Limb (tissue), 2 donors: ENCODE results near the gene ZNF579.

Experiments used
- DNase-seq, 2 donors: peaks; one replicate each; pipeline ENCODE4 v3.0.0-alpha.2; 2016; ENCODE audit errors: extremely low spot score in 2 of 2

Gene ZNF579, protein sequence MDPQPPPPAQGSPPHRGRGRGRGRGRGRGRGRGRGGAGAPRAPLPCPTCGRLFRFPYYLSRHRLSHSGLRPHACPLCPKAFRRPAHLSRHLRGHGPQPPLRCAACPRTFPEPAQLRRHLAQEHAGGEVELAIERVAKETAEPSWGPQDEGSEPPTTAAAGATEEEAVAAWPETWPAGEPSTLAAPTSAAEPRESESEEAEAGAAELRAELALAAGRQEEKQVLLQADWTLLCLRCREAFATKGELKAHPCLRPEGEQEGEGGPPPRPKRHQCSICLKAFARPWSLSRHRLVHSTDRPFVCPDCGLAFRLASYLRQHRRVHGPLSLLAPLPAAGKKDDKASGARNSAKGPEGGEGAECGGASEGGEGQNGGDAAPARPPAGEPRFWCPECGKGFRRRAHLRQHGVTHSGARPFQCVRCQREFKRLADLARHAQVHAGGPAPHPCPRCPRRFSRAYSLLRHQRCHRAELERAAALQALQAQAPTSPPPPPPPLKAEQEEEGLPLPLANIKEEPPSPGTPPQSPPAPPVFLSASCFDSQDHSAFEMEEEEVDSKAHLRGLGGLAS

DNA sequence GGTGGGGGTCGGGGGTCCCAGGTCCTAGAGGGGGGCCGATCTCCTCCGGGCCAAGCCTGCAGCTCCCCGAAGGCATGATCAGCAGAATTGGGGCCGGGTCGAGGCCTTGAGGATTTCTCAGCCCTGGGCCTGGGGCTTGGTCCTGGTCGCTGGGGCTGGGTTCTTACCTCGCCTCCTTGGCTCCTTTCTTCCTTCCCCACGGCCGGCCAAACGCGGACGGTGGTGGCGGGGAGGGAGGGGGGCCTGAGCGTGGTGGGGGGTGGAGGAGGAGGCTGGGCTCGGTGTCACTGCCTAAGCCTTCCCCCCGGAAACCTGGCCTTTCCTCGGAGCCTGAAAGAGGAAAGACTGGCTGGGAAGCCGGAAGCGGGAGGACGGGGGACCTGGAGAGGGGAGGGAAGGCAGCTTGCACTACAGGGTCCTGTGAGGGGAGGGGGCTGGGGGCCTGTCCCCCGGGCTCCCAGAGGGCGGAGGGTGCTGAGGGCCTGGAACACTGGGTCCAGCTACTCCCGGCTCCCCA lies at the start of gene ZNF579:
ZNF579 (minus strand) TSS at position 221 of the 517 bp plus-strand sequence. CDS start 1,209 bp downstream, outside the sequence.
- DNase-seq = peak; percentile 78 to 95

DNA sequence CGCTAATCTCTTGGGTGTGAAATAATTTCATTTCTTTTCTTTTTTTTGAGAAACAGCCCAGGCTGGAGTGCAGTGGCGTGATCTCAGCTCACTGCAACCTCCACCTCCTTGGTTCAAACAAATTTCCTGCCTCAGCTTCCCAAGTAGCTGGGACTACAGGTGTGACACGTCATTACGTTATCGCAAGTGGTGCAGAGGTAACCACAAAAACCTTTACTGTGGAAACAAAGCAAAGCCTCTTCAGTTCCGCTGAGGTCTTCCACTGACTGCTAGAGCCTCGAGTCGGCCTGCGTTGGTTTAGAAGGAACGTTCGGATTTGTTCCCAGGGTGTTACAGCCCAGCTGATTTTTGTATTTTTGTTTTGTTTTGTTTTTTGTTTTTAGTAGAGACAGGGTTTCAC lies 45.7 kb upstream of the ZNF579 start:
- no peak for DNase-seq

DNA sequence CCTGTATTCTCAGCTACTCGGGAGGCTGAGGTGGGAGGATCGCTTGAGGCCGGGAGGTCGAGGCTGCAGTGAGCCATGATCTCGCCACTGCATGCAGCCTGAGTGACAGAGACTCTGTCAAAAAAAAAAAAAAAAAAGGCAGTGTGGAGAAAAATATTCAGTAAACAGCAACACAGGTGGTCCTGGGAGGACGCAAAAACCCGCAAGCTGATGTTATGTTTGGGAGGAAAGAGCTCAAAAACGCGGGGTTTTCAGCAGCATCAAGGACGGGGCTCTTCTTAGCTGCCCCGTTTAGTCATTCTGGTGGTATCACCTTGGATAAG lies 44.3 kb upstream of the ZNF579 start:
- DNase-seq = no peak

DNA sequence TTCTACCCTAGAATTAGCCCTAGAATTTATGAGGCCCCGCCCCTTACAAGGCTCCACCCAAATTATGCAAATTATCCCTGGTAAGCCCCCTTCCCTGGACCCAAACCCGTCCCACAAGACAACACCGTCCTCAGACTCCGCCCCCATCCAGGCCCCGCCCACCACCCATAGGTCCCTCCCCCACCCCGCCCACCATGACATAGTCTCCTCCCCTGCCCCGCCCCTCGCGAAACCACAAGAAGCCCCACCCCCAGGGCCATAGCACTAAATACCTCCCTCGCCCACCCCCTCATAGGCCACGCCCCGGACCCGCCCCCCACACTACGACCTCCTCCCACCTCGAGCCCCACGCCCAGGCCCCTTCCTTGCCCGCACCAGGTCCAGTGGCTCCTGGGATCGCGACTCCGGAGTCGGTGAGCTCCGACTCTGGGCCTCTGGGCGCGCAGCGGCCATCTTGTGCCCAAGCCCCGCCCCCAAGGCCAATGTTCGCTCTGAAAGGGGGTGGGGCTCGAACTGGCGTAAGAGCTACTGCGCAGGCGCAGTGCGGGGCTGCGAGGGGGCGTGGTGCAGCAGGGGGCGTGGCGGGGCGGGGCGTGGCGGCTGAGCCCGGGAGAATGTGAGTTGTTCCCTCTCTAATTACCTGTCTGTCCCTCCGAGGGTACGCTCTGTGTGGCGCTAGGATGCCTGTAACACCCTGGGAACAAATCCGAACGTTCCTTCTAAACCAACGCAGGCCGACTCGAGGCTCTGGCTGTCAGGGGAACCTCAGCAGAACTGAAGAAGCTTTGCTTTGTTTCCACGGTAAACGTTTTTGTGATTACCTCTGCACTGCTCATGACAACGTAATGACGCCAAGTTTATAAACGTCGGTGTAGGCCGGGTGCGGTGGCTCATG lies 43.7 kb upstream of the ZNF579 start, which contains the start of gene ZNF784:
ZNF784 (minus strand) TSS at position 458 of the 895 bp plus-strand sequence; CDS start at position 453, 5 bp downstream.
- DNase-seq = peak; percentile 97

DNA sequence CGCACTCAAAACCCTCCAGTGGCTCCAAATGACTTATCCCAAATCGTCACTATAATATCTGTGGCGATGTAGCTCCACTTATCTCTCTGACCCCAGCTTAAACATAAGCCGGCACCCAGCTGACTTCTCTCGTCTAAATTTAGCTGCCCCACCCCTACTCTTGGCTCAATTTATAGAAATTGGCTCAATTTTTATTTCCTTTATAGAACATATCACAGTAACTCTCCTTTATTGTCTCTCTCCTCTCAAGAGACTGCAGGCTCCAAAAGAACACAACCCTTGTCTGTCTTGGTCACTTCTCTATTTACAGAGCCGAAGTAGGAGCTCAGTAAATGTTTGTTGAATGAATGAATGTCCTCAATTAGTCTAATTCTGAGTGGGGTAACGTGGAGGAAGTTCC lies 42.9 kb upstream of the ZNF579 start:
- DNase-seq = no peak

DNA sequence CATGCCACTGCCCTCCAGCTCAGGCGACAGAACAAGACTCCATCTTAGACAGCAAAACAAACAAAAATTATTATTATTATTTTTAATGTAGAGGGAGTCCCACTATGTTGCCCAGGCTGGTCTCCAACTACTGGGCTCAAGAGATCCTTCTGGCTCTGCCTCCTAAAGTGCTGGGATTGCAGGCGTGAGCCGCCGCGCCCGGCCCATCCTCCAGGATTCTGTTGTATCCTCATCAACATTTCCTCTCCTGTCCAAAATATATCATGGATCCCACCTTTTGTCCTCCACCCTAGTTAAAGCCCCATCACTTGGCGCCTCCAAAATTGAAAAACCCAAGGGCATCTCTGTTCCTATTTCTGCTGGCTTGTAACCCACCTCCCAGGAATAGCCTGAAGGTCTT lies 42.5 kb upstream of the ZNF579 start:
- no peak for DNase-seq

DNA sequence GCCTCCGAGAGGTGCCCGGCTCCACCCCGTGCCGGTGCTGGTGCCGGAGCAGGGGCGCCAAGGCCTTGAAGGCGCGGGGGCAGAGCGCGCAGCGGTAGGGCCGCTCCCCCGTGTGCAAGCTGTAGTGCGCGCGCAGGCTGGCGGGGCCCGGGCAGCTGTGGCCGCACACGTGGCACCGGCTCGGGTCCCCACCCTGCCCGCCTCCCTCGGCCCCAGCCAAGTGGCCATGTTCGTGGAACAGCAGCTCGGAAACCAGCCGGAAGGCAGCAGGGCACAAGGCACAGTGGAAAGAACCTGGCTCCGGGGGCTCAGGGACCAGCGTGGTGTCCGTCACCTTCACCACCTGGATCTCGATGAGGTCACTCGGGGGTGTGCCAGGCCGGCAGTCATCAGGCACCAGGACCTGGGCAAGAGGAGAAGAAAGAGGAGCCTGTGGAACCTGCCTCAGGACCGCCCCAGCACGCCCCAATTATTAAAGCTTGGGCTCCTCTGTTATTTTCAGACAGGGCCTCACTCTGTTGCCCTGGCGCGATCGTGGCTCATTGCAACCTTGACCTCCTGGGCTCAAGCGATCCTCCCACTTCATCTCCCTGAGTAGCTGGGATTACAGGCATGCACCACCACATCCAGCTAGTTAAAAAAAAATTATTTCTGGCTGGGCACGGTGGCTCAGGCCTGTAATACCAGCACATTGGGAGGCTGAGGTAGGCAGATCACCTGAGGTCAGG lies 41.8 kb upstream of the ZNF579 start:
- DNase-seq = peak in 1 of 2 donors; percentile 29

DNA sequence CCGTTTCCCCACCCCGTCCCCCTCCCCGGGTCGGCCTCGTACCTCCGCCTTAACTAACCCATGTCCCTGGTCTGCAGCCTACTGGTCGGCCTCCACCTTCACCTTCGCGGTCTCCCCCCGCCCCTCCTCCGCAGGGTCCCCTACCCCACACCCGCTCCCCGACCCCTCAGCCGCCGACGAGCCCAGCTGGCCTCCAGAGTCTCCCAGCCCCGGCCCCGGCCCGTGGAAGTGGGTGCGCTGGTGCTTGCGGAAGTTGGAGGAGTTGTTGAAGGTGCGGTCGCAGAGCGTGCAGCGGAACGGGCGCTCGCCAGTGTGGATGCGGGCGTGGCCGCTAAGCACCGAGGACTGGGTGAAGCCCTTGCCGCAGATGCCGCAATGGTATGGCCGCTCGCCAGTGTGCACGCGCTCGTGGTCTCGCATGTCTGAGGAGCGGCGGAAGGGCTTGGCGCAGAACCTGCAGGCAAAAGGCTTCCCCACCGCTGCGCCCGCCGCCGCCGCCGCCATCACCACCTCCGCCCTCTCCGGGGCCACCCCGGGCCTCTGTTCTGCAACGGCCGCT lies 41.1 kb upstream of the ZNF579 start:
- peak in 1 of 2 donors; percentile 28 for DNase-seq

DNA sequence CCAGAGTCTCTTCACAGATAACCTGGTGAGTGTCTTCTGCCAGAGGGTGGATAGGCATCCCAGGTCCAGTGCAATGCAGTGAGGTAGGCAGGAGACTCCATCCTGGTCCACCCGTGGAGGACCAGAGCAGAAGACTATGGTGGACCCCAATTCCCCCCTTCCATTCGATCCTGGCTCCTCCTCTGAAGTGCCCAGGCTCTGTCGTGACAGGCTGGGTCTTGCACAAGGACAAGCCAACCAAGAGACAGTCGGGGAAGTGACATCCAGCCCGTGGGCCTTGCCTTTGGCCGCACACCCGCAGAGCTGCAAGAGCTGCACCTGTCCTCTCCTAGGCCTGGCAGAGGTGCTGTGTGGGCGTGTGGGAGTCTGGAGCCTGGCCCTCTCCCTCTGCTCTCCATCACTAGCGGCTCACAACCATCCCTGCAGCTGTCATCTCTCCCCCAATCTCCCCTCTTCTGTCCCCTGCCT lies 40.6 kb upstream of the ZNF579 start:
- no peak for DNase-seq

DNA sequence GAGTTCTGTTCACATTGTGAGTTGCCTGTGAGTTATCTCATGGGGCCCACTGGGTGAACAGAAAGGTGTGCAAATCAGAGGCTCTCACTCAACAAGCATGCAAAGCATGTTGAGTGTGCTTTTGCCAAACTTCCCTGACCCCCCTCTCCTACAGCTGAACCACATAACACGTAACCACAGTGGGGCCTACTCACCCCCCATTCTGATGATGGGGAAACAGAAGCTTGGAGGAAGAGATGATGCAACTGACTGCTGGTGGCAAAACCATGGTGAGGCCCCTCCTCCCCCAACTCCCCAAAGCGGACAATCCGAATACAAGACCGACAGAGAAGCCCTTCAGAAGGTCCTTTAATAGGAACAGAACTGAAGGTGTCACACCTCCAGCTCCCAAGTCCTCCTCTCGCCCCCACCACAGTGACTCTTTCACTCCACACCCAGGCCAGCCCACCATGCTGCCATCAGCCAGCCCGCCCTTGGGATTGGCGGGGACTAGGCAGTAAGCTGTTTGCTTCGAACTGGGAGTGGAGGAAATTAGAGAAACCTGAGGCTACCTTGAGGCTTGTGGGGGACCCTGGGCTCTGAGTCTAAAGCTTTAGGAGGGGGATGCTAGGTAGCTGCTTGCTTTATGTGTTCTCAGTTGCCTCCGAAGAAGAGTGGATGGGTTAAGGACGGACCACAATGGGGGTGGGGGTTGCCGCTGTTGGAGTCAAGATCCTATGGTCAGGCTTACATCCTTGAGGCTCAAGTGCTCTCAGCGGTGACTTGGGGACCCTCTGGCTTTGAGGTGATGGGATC lies 40.0 kb upstream of the ZNF579 start:
- DNase-seq = no peak

DNA sequence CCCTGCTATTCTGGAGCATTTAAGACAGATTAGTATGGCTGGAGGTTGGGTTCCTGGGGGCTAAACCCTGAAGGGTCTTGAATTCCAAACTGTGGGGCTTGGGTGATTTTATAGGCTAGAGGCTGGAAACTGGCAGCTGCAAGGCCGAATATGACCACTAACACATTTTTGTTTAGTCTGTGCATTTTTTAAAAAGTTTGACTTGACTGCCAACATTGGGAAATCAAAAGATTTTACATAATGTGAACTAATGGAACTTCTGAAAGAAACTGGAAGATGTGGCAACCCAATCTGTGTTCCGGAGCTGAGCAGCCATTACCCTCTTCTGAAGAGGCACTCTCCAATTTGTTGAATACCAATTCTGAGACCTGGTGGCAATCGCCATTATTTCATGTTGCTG lies 38.6 kb upstream of the ZNF579 start:
- no peak for DNase-seq

DNA sequence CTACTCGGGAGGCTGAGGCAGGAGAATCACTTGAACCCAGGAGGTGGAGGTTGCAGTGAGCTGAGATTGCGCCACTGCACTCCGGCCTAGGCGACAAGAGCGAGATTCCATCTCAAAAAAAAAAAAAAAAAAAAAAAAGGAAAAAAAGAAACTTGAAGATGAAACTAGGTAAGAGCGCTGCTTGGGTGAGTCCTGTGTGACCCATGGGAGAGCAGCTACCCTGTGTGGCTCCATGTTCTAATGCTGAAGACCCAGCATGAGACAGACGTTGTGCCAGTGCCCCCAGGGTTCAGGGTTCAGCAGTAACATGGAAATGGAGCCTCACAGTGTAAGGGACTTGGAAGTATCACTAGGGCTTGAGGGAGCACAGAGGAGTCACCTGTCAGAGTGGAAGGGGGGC lies 37.8 kb upstream of the ZNF579 start:
- DNase-seq = no peak

DNA sequence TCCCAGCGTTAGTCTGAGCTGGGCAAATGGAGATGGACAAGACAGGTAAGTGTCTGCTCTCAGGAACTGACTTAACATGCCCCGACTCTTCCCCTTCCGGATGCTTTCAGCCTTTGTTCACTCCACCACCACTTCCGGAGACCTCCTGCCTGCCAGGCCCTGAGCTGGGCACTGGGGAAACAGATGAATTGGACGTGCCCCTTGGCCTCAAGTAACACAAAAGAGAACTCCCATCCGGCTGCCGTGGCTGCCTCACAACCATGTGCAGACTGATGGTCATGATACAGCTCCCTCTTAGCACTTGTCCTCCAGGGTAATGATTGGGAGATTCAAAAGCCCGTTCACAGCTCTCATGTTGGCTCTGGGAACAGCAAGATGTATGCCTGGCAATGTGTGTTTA lies 36.8 kb upstream of the ZNF579 start:
- DNase-seq = no peak

DNA sequence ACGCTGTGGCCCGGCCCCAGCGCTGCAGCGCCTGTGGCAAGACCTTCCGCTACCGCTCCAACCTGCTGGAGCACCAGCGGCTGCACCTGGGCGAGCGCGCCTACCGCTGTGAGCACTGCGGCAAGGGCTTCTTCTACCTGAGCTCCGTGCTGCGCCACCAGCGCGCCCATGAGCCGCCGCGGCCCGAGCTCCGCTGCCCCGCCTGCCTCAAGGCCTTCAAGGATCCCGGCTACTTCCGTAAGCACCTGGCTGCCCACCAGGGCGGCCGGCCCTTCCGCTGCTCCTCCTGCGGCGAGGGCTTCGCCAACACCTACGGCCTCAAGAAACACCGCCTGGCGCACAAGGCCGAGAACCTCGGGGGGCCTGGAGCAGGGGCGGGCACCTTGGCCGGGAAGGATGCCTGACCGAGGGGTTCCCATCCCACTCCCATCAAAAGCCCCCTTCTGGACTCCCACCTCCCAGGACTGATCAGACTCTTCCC lies 35.8 kb upstream of the ZNF579 start:
- DNase-seq = no peak

DNA sequence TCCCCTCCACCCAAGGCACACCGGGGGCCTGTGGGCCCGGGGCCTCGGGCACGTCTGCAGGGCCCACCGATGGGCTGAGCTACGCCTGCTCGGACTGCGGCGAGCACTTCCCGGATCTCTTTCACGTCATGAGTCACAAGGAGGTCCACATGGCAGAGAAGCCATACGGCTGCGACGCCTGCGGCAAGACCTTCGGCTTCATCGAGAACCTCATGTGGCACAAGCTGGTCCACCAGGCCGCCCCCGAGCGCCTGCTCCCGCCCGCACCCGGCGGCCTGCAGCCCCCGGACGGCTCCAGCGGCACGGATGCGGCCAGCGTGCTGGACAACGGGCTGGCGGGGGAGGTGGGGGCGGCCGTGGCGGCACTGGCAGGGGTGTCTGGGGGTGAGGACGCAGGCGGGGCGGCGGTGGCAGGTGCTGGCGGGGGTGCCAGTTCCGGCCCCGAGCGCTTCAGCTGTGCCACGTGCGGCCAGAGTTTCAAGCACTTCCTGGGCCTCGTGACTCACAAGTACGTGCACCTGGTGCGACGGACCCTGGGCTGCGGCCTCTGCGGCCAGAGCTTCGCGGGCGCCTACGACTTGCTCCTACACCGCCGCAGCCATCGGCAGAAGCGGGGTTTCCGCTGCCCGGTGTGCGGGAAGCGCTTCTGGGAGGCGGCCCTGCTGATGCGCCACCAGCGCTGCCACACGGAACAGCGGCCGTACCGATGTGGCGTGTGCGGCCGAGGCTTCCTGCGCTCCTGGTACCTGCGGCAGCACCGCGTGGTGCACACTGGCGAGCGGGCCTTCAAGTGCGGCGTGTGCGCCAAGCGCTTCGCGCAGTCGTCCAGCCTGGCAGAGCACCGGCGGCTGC lies 35.1 kb upstream of the ZNF579 start:
- no peak for DNase-seq

DNA sequence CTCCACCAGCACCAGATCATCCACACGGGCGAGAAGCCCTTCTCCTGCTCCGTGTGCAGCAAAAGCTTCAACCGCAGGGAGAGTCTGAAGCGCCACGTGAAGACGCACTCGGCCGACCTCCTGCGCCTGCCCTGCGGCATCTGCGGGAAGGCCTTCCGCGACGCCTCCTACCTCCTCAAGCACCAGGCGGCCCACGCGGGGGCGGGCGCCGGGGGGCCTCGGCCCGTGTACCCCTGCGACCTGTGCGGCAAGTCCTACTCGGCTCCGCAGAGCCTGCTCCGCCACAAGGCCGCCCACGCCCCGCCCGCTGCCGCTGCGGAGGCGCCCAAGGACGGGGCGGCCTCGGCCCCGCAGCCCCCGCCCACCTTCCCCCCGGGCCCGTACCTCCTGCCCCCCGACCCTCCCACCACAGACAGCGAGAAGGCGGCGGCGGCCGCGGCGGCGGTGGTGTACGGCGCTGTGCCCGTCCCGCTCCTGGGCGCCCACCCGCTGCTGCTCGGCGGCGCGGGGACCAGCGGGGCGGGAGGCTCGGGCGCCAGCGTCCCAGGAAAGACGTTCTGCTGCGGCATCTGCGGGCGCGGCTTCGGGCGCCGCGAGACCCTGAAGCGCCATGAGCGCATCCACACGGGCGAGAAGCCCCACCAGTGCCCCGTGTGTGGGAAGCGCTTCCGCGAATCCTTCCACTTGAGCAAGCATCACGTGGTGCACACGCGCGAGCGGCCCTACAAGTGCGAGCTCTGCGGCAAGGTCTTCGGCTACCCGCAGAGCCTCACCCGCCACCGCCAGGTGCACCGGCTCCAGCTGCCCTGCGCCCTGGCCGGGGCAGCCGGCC lies 34.3 kb upstream of the ZNF579 start:
- no peak for DNase-seq

DNA sequence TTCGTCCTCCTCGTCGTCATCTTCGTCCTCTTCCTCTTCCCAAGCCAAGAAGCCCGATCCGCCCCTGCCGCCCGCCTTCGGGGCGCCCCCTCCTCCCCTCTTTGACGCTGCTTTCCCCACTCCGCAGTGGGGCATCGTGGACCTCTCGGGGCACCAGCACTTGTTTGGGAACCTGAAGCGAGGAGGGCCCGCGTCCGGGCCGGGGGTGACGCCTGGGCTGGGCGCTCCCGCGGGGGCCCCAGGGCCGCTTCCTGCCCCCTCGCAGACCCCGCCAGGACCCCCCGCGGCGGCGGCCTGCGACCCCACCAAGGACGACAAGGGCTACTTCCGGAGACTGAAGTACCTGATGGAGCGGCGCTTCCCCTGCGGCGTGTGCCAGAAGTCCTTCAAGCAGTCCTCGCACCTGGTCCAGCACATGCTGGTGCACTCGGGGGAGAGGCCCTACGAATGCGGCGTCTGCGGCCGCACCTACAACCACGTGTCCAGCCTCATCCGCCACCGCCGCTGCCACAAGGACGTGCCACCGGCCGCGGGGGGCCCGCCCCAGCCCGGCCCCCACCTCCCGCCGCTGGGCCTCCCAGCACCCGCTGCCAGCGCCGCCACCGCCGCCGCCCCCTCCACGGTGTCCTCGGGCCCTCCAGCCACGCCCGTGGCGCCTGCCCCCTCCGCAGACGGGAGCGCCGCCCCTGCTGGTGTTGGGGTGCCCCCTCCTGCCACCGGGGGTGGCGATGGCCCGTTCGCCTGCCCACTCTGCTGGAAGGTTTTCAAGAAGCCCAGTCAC lies 33.5 kb upstream of the ZNF579 start:
- no peak for DNase-seq
